NCI-H446 treated with DMSO at 0.1 percent for 48 hours (cell line): Measurements from ENCODE around the gene PCDHGB7.
"Not testable (repeated sequence)": the region's sequence is repeated elsewhere in the genome, so short reads cannot be mapped to it uniquely, and the experiment has no call there.

Experiments used
- DNase-seq: peaks from one replicate; lab custom pipeline; 2025; lab: John Stamatoyannopoulos, UW

PCDHGB7 gene

DNA sequence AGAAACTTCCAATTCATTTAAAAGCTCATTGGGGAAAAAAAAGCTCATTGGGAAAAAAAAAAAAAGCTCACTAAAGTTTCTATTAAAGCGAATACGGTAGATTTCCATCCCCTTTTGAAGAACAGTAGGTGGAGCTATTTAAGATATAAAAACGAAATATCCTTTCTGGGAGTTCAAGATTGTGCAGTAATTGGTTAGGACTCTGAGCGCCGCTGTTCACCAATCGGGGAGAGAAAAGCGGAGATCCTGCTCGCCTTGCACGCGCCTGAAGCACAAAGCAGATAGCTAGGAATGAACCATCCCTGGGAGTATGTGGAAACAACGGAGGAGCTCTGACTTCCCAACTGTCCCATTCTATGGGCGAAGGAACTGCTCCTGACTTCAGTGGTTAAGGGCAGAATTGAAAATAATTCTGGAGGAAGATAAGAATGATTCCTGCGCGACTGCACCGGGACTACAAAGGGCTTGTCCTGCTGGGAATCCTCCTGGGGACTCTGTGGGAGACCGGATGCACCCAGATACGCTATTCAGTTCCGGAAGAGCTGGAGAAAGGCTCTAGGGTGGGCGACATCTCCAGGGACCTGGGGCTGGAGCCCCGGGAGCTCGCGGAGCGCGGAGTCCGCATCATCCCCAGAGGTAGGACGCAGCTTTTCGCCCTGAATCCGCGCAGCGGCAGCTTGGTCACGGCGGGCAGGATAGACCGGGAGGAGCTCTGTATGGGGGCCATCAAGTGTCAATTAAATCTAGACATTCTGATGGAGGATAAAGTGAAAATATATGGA, 13.0 kb downstream of the PCDHGB7 start, which contains the start of gene PCDHGA12:
PCDHGA12 (plus strand) TSS at position 176 of the 782 bp plus-strand sequence; CDS start at position 429, 253 bp downstream.
- no peak for DNase-seq

DNA sequence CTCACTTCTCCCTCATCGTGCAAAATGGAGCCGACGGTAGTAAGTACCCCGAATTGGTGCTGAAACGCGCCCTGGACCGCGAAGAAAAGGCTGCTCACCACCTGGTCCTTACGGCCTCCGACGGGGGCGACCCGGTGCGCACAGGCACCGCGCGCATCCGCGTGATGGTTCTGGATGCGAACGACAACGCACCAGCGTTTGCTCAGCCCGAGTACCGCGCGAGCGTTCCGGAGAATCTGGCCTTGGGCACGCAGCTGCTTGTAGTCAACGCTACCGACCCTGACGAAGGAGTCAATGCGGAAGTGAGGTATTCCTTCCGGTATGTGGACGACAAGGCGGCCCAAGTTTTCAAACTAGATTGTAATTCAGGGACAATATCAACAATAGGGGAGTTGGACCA, 13.8 kb downstream of the PCDHGB7 start:
- DNase-seq, result no peak

DNA sequence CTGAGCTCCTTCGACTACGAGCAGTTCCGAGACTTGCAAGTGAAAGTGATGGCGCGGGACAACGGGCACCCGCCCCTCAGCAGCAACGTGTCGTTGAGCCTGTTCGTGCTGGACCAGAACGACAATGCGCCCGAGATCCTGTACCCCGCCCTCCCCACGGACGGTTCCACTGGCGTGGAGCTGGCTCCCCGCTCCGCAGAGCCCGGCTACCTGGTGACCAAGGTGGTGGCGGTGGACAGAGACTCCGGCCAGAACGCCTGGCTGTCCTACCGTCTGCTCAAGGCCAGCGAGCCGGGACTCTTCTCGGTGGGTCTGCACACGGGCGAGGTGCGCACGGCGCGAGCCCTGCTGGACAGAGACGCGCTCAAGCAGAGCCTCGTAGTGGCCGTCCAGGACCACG, 14.8 kb downstream of the PCDHGB7 start:
- DNase-seq, result not testable (repeated sequence)

DNA sequence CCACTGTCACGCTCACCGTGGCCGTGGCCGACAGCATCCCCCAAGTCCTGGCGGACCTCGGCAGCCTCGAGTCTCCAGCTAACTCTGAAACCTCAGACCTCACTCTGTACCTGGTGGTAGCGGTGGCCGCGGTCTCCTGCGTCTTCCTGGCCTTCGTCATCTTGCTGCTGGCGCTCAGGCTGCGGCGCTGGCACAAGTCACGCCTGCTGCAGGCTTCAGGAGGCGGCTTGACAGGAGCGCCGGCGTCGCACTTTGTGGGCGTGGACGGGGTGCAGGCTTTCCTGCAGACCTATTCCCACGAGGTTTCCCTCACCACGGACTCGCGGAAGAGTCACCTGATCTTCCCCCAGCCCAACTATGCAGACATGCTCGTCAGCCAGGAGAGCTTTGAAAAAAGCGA, 15.2 kb downstream of the PCDHGB7 start:
- DNase-seq, result not testable (repeated sequence)

DNA sequence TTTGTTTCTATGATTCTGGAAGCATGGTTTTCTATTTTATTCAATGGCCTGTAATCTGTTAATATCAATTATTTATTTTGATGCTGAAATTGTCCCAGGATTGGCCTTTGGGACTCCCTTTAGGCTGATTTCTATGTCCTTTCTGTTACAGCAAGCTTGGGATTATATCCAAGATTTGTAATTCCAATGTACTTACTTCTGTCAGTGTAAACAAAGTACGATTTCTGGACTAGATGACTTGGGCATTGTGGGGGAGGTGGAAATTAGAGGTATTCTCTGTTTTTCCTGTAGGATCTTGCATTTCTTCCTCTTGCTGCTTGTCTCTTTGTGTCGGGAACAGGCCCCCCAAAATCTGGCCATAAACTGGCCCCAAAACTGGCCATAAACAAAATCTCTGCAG, 16.5 kb downstream of the PCDHGB7 start:
- DNase-seq, result no peak

DNA sequence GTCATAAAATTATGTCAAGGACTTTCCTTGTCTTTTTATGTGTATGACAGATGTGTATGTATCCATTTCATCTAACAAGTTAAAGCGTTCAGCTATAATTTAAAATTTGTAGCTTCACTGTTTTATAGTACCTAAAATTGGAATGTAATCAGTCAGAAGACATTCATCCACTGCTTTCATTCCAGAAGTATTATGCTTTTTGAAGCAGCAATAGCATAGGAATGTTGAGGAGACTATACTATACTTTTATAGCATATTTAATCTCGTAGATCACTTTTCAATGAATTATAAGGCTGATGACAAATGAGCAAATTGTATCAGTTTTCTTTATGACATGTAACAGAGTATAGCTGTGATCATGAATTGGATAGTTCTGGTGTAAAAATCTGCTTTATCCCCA, 19.7 kb downstream of the PCDHGB7 start:
- DNase-seq, result no peak

DNA sequence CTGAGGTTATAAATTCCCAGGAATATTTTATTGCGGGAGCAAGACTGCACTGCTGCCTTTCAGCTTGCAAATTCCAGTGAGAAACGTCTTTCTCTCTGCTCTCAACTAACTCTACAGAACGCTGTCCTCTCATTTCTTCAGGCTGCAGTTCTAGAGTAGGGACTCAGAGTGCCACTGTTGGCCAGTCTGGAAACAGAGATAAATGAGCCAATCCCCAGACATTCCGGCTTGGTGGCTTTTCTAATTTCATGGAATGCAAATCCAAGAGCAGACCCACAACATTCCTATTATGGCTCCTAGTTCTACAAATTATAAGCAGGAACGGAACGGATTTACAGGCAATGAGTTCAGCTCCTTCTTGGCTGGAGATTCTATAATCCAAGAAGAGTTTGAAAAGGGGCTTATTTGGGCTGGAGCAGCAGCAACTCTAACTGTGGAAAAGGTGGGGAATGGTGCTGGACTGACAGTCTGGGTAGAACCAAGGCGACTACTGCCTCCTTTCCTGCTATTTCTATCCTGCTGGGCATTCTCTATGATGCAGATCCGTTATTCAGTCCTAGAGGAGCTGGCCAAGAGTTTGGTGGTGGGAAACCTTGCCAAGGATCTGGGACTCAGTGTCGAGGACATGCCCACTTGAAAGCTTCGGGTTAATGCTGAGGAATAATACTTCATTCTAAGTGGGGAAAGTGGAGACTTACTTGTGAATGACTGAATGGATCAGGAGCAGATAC, 22.1 kb downstream of the PCDHGB7 start:
- no peak for DNase-seq

DNA sequence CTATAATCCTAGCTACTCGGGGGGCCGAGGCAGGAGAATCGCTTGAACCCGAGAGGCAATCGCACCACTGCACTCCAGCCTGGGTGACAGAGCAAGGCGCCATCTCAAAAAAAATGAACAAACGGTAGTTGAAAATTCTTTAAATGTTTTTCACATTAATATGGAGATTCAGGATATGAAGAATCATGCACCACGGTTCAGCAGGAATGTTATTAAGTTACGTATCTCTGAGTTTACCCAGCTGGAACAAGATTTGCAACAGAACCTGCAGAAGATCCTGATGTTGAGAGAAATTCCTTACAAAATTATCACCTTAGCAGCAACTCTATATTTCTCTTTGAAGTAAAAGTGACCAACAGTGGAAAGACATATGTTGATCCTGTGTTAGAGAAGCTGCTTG, 22.9 kb downstream of the PCDHGB7 start:
- no peak for DNase-seq

DNA sequence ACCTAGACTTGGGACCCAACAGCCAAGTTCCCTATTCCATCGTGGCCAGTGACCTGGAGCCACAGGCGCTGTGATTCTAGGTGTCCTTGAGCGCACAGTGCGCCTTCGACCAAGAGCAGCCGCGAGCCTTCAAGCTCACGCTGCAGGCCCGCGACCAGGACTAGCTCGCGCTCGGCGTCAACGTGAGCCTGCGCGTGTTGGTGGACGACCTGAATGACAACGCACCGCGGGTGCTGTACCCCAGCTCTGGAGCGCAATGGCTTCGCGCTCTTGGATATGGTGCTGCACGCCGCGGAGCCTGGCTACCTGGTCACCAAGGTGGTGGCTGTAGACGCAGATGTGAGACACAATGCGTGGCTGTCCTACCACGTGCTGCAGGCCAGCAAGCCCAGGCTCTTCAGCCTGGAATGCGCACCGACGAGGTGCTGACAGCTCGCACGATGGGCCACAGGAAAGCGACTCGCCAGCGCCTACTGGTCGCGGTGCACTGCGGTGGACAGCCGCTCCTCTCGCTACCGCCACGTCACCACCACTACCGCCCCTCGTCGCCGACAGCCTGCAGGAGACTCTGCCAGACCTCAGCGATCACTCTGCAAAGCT, 24.2 kb downstream of the PCDHGB7 start:
- DNase-seq, result no peak

DNA sequence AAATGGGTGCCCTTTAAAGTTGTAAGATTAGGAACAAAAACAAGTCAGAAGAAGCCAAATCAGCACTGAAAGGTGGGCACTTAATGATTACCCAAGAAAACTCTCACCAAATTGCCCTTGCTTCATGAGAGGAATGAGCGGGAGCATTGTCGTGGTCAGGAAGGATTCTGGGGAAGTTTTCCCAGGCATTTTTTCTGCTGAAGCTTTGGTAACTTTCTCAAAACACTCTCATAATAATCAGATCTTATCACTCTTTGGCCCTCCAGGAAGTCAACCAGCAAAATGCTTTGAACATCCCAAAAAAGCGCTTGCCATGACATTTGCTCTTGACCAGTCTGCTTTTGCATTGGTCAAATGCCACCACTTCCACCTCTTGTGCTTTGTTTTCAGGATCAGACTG, 47.9 kb downstream of the PCDHGB7 start:
- DNase-seq, result no peak
